GM18907 (cell line): ENCODE data around the gene JPH3.

ENCODE experiments used
- ATAC-seq: cut with Tn5 transposase; IDR thresholded peaks from one replicate; pipeline ENCODE4 v1.9.1; 2021; ENCODE audit warnings: mild to moderate bottlenecking, moderate library complexity; ENCODE audit not compliant: unreplicated experiment

Gene JPH3

DNA sequence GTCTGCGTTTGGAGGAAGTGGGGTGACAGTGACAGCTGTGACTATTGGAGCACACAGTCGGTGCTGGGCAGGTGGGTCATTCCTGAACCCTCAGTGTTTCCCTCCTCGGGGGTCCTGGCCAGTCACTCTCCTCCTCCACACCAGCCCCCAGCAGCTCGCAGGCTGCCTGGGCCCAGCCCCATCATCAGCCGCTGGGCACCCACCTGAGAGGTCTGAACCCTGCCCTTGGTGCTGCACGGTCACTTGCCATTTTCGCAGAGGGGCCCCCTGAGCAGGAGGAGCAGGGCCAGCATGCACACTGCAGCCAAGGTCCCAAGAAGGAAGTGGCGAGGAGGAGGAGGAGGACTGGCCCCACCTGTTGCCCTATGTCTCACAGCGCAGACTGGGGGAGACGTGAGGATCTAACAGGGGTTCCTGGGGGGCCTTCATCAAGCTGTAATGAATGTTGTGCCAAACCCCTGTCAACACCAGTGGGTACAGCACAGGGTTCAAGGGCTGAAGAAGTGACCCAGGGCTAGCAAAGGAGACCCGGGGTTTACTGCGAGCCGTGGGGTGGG lies 23.0 kb downstream of the JPH3 start:
- no peak for ATAC-seq

DNA sequence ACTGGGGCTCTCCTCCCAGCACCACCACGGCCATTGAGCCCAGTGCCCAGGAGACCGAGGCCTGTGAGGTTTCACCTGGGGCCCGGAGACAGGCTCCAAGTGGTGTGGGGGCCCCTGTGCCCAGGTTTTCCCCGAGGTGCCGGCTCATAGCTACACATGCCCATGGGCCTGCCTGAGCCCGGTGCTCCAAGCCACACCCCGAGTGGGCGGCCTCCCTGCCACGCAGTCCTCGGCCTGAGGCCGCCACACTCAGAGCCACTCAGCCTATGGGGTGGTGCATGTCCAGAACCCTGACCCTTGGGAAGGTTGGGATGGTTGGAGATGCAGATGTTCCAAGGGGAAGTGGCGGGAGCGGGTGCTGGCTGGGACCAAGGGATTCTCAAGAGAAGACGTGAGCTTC lies 24.1 kb downstream of the JPH3 start:
- no peak for ATAC-seq

DNA sequence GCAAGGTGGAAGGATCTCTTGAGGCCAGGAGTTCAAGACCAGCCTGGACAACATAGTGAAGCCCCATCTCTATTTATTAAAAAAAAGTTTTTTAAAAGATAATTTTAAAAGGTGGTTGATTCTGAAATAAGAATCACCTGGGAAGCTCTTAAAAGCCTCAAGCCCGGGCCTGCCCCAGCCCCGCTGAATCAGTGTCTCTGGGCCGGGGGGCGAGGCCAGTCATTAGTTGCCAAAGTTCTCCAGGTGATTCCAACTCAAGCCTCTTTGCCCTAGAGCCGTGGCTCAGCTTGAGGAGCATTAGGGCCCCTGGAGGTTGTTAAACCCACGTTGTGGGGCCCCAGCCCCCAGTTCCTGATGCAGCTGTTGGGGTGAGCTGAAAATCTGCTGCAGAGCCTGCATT lies 24.6 kb downstream of the JPH3 start:
- no peak for ATAC-seq

DNA sequence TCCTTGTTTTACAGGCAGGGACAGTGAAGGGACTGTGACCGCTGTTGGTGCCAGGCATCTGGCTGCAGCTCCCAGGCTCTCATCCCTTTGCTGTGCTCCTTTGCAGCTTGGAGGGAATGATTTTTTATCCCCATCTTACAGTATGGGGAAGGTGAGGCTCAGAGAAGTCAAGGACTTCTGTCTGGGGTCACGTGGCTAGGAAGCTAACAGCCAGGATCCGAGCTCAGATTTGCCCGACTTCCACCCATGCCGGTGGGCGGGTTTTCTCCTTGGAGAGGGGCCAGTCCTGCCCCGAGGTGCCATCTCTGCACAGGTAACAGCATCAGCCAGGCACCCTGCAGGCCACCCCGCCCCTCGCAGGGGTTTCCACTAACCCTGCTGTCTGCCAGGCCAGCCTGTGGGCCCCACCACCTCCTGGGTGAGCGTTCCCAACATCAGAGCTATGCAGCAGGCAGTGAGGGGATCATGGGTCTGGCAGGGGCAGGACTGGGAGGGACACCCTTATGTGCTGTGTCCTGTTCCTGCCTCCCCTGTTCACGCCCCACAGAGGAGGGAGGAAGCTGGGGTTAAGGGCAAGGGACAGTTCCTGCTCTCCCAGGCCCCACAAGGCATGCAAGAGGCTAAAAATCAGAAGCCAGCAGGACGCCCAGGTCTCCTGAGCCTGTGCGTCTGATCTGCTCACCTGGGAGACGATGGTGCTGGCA lies 25.4 kb downstream of the JPH3 start:
- ATAC-seq, result no peak

DNA sequence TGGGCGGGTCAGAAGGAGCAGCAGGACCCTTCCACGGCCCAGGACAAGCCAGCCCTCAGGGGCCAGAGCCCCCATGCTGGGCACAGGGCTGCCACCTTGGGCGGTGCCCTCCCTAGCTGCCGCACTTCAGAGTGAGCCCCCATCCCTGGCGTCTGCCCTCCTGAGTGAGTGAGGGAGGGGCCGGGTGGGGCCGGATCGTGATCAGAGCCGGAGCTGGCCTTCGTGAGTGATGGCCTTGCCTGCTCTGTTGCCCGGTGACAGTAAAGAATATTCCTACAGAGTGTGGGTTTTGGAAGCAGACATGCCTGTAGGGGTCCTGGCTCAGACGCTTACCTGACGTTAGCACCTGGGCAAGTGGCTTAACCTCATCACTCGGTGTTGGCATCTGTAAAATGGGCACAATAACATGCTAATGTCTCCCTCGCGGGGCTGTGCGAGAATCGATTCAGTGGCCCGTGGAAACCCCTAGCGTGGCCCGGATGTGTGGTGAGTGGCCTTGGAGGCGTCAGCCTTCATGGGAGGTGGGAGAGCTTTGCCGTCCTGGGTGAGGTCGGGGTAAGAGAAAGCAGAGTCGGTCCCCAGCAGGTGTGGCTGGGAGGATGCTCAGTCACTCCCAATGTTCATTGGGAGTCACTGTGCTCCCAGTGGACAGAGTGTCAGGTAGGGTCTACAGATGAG lies 26.1 kb downstream of the JPH3 start:
- no peak for ATAC-seq

DNA sequence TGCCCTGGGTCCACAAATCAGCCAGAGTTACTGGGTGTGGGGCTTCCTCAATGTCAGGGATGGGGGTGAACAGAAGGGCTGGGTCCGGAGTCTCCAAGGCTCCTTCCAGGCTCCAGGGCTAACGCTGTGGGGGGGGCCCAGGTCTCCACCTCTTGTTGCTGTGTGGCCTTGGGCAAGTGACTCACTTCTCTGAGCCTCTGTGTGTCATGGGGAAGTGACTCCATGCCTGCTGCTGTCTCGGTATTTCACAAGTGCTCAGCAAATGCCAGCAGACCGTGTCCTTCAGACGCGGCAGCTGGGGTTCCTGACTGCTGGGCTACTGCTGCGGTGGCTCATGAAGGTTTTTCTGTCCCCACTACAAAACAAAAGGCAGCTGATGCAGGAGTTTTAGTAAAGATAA lies 26.6 kb downstream of the JPH3 start:
- no peak for ATAC-seq

DNA sequence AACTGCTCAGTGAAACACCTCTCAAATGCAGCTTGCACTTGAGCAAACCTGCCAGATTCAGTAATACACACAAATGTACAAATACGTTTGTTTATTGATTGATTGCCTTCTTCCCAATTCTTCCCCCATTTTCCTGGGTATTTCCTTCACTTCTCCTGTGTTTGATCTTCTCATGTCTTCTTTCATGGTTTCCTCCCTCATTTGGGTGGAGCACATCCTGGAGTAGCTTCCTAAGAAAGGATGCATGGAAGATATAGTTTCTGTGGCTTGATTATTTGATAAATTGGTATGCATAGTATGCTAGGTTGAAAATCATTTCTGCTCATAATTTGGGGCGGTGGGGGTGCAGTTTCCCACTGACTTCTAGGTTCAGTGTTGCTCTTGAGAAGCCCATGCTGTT lies 28.8 kb downstream of the JPH3 start:
- no peak for ATAC-seq

DNA sequence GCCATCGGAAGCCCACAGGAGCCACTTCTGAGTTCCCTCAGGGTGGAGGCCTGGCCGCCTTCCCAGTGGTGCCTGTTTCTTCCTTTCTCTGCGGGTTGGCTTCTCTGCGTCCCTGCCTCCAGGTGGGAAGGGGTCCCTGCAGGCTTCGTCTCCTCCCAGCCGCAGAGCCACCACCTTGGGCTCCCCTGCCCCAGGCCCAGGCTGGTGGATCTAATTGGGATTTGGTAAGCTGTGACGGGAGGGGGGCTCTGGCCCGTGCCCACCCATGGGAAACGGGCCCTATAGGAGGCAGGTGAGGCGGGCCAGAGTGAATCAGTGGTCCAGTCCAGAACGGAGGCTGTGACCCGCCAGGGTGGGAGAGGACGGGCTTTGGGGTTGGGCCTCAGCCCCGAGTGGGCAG lies 32.1 kb downstream of the JPH3 start:
- ATAC-seq, result no peak

DNA sequence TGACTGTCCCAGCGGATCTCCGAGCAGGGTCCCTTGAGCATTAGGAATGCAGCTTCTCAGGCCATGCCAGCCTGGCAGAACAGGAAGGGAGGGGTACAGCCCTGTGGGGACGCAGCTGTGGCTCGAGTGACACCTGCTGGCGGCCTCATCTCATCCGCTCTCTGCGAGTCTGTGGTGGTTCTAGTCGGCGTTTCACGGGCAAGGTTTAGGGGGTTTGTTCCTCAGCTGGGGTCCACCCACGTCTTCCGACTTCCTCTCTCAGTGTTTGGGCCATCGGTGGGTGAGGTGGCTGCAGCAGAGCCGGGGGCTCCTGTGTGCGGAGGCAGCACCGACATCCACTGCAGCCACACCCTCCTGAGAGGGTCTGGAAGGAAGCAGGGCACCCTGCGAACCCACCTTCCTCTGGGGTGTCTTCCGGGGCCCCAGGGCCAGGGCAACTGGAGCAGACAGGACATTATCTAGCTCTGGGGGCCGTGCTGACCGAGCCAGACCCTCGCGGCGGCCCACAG lies 33.3 kb downstream of the JPH3 start:
- no peak for ATAC-seq

DNA sequence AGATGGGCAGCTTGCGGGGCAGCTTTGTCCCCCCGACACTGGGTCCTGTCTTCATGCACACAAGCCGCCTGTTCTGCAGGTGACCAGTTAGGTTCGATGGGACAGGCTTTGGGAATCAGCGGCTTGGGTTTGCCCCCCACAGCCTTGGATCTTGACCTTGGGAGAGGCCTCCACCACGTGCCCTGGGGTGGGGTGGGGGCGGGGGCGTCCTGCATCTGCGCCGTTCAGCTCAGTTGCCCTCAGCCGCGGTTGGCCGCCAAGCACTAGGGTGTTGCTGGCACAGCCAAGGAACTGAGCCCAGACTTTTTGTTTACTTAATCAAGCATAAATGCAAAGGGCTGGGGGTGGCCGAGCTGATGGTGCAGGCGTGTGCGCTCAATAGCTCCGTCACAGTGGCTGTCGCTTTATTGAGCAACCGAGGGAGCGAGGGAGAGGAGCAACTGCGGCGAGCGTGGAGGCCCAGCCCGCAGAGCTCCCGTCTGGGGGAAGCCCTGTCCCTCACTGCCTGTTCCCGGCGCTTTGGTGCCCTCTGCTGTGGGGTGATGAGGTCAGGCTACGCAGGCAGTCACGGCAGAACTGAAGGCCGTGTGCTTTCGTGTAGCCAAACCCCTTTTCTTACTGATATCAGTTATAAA lies 33.9 kb downstream of the JPH3 start:
- ATAC-seq, result no peak

DNA sequence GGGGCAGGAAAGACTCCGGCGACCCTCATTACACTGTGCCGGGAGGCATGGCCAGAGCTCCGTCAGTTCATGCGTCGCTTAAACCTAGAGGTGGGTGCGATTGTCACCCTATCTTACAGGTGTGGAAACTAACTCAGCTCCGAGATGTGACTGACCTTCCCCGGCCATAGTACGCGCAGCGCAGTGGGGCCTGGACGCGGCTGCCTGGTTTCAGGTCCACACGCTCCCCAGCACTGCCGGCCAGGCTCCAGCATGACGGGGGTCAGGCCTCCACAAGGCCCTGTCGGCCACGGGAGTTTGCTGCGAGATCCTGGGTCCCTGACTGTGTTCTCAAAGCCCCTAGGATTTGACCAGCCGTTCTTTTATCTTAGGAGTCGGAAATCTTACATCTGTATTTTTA lies 34.4 kb downstream of the JPH3 start:
- ATAC-seq, result no peak

DNA sequence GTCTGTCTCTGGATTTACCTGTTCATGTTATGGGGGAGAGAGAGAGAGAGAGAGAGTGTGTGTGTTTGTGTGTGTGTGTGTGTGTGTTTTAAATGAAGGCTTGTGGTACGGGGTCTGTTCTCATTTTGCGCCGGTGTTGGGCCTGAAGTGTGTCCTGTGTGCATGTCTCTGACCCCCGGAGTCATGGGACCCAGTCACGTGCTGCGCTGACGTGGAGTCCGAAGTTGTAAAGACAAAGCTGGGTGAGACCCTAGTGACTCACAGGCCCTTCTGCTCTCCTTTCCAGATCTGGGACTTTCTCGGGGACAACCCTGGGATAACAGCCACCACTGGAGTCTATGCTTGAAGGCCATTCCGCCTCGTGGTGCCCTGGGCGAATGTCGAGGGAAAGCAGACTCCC lies 35.0 kb downstream of the JPH3 start:
- no peak for ATAC-seq

DNA sequence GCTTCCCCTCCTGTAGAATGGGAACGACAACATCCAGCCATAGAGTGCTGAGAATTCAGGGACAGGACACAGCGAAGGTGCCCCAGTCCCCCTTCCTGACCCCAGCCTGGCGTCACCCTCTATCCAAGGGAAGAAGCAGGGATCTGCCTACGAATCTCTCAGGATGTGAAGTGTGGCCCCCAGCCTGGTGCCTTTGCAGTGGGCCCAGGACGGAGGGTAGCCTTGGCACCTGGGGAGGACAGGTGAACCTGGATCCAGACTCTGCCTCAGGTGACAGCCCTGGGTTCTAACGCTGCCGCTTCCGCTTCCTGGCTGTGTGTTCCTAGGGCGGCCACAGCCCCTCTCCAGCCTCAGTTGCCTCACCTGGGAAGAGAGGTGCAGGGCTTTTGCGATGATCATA lies 36.4 kb downstream of the JPH3 start:
- no peak for ATAC-seq

DNA sequence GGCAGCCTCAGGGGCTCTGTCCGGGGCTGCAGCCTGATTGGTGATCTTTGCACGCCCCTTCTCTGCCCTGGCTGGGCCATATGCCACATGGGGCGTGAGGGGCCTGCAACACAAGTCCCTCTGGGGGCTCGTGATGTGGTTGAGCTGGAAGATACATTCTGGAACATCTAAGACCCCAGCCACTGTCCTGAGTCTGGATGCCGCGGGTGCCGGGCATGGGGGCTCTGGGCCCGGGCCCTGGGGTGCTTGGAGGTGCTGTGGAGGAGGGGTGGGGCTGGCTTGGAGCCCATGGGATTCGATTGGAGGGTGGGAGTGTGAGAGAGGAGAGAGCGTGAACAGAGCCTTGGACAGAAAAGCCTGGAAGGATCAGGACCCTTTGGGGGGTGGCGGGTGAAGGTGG lies 39.4 kb downstream of the JPH3 start:
- ATAC-seq, result no peak

DNA sequence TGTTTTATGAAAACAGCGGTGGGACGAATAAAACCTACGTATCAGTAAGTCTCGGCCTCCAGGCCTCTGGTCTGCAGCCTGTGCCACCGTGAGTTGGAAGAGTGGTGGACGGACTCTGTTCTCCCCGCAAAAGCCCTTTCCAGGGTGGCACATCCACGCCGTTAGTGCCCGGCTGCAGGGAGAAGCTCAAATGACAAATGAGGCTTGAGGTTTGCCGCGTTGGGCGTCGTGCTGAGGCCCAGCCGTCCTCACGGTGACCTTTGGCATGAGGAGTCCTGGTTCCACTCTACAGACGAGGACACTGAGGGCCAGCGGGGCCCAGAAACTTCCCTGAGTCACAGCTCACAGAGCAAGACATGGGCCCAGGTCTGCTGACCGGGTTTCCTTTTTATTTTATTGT lies 40.2 kb downstream of the JPH3 start:
- ATAC-seq, result no peak

DNA sequence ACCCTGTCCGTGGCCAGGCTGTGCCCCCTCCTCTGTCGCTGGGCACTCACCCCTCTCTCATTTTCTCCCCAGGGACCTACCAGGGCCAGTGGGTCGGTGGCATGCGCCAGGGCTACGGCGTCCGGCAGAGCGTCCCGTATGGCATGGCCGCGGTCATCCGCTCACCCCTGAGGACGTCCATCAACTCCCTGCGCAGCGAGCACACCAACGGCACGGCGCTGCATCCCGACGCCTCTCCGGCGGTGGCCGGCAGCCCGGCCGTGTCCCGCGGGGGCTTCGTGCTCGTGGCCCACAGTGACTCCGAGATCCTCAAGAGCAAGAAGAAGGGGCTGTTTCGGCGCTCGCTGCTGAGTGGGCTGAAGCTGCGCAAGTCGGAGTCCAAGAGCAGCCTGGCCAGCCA lies 41.9 kb downstream of the JPH3 start:
- no peak for ATAC-seq

DNA sequence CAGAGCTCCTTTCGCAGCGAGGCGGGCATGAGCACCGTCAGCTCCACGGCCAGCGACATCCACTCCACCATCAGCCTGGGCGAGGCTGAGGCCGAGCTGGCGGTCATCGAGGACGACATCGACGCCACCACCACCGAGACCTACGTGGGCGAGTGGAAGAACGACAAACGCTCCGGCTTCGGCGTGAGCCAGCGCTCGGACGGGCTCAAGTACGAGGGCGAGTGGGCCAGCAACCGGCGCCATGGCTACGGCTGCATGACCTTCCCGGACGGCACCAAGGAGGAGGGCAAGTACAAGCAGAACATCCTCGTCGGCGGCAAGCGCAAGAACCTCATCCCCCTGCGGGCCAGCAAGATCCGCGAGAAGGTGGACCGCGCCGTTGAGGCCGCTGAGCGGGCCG lies 42.3 kb downstream of the JPH3 start:
- no peak for ATAC-seq

DNA sequence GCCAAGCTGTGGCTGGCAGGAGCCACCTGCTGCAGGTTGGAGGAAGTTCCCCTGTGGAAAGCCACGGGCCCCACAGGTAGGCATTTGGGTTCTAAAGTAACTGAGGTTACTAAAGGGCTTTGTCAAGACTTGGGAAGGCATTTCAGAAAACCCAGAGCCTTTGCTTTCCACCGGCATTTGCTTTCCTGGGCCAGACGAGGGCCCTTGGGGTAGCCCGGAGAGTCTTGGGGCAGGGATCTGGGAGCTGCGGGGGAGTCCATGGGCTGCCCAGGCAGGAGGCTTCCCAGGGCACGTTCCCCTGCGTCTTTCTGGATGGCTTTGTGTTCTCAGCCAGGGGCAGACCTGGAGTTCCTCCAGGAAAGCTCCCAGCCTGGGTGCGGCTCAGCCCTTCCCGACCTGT lies 43.5 kb downstream of the JPH3 start:
- no peak for ATAC-seq

DNA sequence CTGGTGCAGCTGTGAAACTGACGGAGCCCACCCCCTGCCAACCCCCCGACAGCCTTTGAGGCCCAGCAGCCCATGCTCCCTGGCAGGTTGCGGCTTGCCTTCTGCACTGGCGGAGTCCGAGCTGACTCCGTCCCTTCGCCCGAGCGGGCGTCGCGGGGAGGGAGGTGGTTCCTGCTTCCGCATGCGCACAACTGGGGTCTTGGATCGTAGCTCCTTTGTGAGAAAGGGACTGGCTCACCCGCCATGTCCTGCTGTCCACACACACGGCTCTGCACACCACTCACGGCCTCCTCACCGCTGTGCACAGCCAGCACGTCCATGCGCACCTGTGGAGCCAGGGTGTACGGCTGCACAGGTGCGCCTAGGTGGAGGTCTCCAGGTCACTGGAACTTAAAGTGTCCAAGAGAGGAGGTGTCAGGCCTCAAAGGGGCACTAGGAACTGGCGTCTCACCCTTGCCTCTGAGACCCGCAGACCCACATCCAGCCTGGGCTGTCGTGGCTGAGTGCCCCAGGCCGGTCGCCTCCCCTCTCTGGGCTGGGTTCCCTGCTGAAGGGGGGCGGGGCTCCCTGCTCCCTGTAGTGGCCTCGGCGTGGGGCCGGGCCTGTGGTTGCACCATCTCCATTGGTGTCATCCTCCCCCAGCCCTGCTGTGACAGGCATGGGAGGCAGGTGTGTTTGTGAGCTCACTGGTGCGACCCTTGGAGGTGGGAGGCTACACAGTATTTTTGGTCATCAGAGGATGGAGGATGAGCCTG lies 45.3 kb downstream of the JPH3 start:
- ATAC-seq, result no peak

DNA sequence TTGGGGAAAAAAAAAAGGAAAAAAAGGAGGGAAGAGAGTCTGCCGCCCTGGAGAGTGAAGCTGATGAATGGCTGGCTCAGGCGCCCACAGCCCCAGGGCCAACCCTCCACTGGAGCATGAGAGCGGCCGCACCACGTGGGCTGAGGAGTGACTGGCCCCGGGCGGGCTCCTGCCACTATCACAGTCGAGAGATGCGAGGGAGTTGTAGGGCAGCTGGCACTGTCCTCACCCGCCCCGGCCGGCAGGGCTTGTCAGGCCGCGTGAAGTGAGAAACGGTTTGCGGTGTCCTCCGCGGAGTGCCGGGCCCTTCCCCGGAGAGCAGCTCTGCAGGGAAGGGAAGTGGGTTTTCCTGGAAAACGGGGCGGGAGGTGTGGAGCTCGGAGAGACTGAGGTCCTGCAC lies 45.9 kb downstream of the JPH3 start:
- no peak for ATAC-seq
